KMS-11 (cell line): ENCODE results near the gene NEURL1.
A peak's percentile ranks its signal among the peaks of the same experiment; 100 is the strongest.
"Not testable (repeated sequence)": the region's sequence is repeated elsewhere in the genome, so short reads cannot be mapped to it uniquely, and the experiment has no call there.

Source experiments
- H2AFZ ChIP-seq: fragments of 200-600 bp; sonication (generic); 2 replicates; pipeline ENCODE4 v1.6.1; 2016; ENCODE audit warnings: antibody characterized with exemption, mixed run types, low read depth
- H3K27ac ChIP-seq: fragments of 200-600 bp; sonication (generic); 2 replicates; pipeline ENCODE4 v1.6.1; 2016; ENCODE audit warnings: mild to moderate bottlenecking, mixed run types
- H3K27me3 ChIP-seq: fragments of 200-600 bp; sonication (generic); 2 replicates; pipeline ENCODE4 v1.6.1; 2017; ENCODE audit warnings: mild to moderate bottlenecking, low read depth, mixed run types, moderate library complexity; ENCODE audit not compliant: insufficient read depth
- H3K36me3 ChIP-seq: fragments of 200-600 bp; sonication (generic); 2 replicates; pipeline ENCODE4 v1.6.1; 2017; ENCODE audit warnings: mild to moderate bottlenecking, mixed run types; ENCODE audit not compliant: insufficient read depth
- H3K4me1 ChIP-seq: fragments of 200-600 bp; sonication (generic); 2 replicates; pipeline ENCODE4 v1.6.1; 2016; ENCODE audit warnings: mild to moderate bottlenecking, low read depth, mixed run types; ENCODE audit not compliant: poor library complexity, severe bottlenecking
- H3K4me2 ChIP-seq: fragments of 200-600 bp; sonication (generic); 2 replicates; pipeline ENCODE4 v1.7.0; 2016; ENCODE audit warnings: mild to moderate bottlenecking, mixed run types
- H3K4me3 ChIP-seq: fragments of 200-600 bp; sonication (generic); IDR thresholded peaks from 2 replicates; pipeline ENCODE4 v1.6.1; 2017; ENCODE audit warnings: low read depth, low read length, mixed read lengths; ENCODE audit not compliant: insufficient read depth
- H3K79me2 ChIP-seq: fragments of 200-600 bp; sonication (generic); 2 replicates; pipeline ENCODE4 v1.6.1; 2016; ENCODE audit warnings: low read depth, mixed run types; ENCODE audit not compliant: insufficient read depth
- H3K9ac ChIP-seq: fragments of 200-600 bp; sonication (generic); 2 replicates; pipeline ENCODE4 v1.6.1; 2016; ENCODE audit warnings: mild to moderate bottlenecking, mixed run types
- H4K20me1 ChIP-seq: fragments of 200-600 bp; sonication (generic); 2 replicates; pipeline ENCODE4 v1.6.1; 2016; ENCODE audit warnings: mild to moderate bottlenecking, mixed run types; ENCODE audit not compliant: insufficient read depth
- TF ChIP-seq, protein P1 (sequence below): fragments of 200-600 bp; sonication (generic); conservative IDR thresholded peaks from 2 replicates; pipeline ENCODE4 v1.6.1; 2017; ENCODE audit warnings: low read depth, mild to moderate bottlenecking, antibody characterized with exemption, low read length, moderate library complexity, mixed read lengths

Gene NEURL1

GRCh38 chr10:103501186-103501585 lies 7.7 kb downstream of the NEURL1 start:
- Histone ChIP-seq H3K4me1 (peaks cover 85% of the 10 kb centered on the region), H3K79me2 (no peaks in the 10 kb centered on the region), H3K4me2 (peak overlapping the region; percentile 68), H2AFZ (no peak overlapping the region), H4K20me1 (no peaks in the 10 kb centered on the region), H3K4me3 (no peak overlapping the region), H3K27ac (peak overlapping the region; percentile 34; the same call in 1 of the 2 replicates), H3K27me3 (peaks cover 9% of the 10 kb centered on the region), H3K9ac (no peak overlapping the region; the same call in 1 of the 2 replicates), H3K36me3 (no peaks in the 10 kb centered on the region)
- TF ChIP-seq, protein P1, sequence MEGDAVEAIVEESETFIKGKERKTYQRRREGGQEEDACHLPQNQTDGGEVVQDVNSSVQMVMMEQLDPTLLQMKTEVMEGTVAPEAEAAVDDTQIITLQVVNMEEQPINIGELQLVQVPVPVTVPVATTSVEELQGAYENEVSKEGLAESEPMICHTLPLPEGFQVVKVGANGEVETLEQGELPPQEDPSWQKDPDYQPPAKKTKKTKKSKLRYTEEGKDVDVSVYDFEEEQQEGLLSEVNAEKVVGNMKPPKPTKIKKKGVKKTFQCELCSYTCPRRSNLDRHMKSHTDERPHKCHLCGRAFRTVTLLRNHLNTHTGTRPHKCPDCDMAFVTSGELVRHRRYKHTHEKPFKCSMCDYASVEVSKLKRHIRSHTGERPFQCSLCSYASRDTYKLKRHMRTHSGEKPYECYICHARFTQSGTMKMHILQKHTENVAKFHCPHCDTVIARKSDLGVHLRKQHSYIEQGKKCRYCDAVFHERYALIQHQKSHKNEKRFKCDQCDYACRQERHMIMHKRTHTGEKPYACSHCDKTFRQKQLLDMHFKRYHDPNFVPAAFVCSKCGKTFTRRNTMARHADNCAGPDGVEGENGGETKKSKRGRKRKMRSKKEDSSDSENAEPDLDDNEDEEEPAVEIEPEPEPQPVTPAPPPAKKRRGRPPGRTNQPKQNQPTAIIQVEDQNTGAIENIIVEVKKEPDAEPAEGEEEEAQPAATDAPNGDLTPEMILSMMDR = no peak

- H3K27me3 ChIP-seq = peaks cover 16% of the 10 kb centered on the region
Observed at GRCh38 chr10:103502849-103503660, 9.6 kb downstream of the NEURL1 start.

DNA sequence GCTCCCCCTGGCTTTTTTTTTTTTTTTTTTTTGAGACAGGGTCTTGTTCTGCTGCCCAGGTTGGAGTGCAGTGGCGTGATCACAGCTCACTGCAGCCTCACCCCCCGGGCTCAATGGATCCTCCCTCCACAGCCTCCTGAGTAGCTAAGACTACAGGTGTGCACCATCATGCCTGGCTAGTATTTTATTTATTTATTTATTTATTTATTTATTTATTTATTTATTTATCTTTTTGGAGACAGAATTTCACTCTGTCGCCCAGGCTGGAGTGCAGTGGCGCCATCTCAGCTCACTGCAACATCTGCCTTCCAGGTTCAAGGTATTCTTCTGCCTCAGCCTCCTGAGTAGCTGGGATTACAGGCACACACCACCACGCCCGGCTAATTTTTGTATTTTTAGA lies 10.3 kb downstream of the NEURL1 start:
- Histone ChIP-seq H3K4me2 (peak overlapping the region; percentile 96; the same call in 1 of the 2 replicates), H3K27ac (peak overlapping the region; percentile 51; the same call in 1 of the 2 replicates), H3K27me3 (peaks cover 16% of the 10 kb centered on the region), H3K4me1 (peaks cover 81% of the 10 kb centered on the region)
- not testable (repeated sequence) for H3K79me2 ChIP-seq, H2AFZ ChIP-seq, H3K36me3 ChIP-seq, H3K9ac ChIP-seq, H3K4me3 ChIP-seq, H4K20me1 ChIP-seq

More at GRCh38 chr10:103502849-103503660, 9.6 kb downstream of the NEURL1 start:
- H3K79me2 ChIP-seq = no peaks in the 10 kb centered on the region
- no peak overlapping the region for H3K27ac ChIP-seq
- H3K4me3 ChIP-seq = no peak overlapping the region
- no peak overlapping the region for H2AFZ ChIP-seq
- TF ChIP-seq, protein P1 = no peak
- H4K20me1 ChIP-seq = no peaks in the 10 kb centered on the region
- no peaks in the 10 kb centered on the region for H3K36me3 ChIP-seq
- H3K4me2 ChIP-seq = no peak overlapping the region
- H3K9ac ChIP-seq = no peak overlapping the region
- H3K4me1 ChIP-seq = peaks cover 88% of the 10 kb centered on the region

DNA sequence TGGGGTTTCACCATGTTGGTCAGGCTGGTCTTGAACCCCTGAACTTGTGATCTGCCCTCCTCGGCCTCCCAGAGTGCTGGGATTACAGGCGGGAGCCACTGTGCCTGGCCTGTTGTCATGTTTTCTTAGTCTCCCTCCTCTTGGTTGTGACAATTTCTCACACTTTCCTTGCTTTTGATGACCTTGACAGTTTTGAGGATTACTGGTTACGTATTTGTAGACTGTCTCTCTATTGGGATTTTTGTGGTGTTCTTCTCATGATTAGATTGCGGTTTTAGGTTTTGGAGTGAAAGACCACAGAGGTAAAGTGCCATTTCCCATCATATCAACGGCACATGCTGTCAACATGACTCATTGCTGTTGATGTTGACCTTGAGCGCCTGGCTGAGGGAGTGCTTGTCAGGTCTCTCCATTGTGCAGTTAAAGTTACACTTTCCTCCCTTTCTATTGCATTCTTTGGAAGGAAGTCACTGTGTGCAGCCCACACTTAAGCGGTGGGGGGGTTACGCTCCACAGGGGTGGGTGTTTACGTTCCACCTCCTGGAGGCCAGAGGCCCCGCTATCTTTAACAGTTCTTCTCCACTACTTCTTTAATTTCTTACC lies 10.8 kb downstream of the NEURL1 start:
- peak overlapping the region; percentile 51; the same call in 1 of the 2 replicates for H3K27ac ChIP-seq
- H3K27me3 ChIP-seq = peaks cover 16% of the 10 kb centered on the region
- TF ChIP-seq, protein P1 = no peak
- no peaks in the 10 kb centered on the region for H3K36me3 ChIP-seq
- H4K20me1 ChIP-seq = no peaks in the 10 kb centered on the region
- peaks cover 76% of the 10 kb centered on the region for H3K4me1 ChIP-seq
- H3K4me2 ChIP-seq = peak overlapping the region; percentile 96
- H3K79me2 ChIP-seq = no peaks in the 10 kb centered on the region
- peak overlapping the region; percentile 30; the same call in 1 of the 2 replicates for H3K9ac ChIP-seq
- no peak overlapping the region for H2AFZ ChIP-seq
- no peak overlapping the region for H3K4me3 ChIP-seq
